NT2/D1 (cell line): ENCODE data around the gene MAML2.

Experiments
- YY1 ChIP-seq: IDR thresholded peaks from 2 replicates; pipeline ENCODE4 v1.6.1; 2011; ENCODE audit not compliant: insufficient read length, insufficient read depth
- ZNF274 ChIP-seq: IDR thresholded peaks from 2 replicates; pipeline ENCODE4 v1.6.1; 2011; ENCODE audit warnings: mild to moderate bottlenecking, low read depth, low read length

GRCh38 chr11:96082936-96083335, 260.1 kb downstream of the MAML2 start:
- TF ChIP-seq ZNF274 (no peak), YY1 (no peak)
